GM10847 (cell line): ENCODE results near the gene ALDH1A1.

ENCODE experiments used
- POLR2A ChIP-seq: IDR thresholded peaks from 2 replicates; pipeline ENCODE4 v1.6.1; 2011; ENCODE audit not compliant: insufficient read length; ENCODE audit errors: extremely low read depth

ALDH1A1 gene

DNA sequence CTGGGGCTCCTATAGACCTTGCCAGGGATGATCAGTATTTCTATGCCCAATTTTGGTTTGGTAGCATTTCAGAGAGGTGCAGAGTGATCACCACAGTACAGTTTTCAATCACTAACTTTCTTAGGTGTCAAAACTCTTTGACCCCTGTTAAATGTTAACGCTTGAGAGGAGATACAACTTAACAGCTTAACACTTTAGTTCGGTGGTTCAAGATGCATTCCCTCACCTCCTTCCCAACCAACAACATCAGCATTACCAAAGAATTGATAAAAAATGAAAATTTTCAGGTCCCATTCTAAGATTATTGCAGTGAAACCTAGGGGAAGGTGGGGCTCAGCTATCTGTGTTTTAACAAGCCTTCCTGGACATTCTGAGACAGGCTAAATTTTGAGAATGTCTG, 16.2 kb downstream of the ALDH1A1 start:
- no peak for TF ChIP-seq POLR2A

DNA sequence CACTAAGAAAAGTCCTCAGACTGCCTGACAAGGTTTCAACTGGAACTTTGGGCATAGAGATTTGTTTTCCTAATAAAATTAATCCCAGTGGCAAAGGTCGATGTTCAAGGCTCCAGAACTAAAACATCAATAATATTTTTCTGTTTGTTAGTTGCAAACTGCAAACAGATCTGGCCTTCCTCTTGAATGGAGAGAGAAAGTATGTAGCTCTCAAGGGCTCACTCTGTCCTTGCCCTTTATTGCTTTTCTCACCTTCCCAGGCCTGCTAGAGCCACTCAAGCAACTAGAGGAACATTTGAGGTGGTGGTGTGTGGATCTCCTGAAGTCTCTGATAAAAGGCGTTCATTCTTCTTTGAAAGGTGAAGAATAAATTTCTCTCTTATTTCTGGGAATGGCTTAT, 16.6 kb downstream of the ALDH1A1 start:
- no peak for TF ChIP-seq POLR2A

DNA sequence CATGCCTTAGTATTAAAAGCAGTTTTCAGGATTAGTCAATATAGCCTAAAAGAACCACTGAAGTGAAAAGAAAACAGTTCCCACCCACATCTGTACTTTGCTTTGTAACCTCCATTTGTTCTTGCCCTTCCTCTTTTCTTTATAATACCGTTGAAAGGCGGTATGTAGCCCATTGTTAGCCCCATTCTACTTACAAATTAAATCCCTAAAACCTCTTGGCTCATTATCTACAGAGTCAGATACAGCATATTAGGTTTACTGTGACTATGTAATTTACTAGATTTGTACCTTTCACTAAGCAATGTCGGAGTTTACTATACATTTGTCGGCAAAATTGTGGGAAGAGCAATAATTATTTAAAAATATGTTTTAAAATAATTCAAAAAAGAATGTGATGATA, 17.3 kb downstream of the ALDH1A1 start:
- TF ChIP-seq POLR2A, result no peak

DNA sequence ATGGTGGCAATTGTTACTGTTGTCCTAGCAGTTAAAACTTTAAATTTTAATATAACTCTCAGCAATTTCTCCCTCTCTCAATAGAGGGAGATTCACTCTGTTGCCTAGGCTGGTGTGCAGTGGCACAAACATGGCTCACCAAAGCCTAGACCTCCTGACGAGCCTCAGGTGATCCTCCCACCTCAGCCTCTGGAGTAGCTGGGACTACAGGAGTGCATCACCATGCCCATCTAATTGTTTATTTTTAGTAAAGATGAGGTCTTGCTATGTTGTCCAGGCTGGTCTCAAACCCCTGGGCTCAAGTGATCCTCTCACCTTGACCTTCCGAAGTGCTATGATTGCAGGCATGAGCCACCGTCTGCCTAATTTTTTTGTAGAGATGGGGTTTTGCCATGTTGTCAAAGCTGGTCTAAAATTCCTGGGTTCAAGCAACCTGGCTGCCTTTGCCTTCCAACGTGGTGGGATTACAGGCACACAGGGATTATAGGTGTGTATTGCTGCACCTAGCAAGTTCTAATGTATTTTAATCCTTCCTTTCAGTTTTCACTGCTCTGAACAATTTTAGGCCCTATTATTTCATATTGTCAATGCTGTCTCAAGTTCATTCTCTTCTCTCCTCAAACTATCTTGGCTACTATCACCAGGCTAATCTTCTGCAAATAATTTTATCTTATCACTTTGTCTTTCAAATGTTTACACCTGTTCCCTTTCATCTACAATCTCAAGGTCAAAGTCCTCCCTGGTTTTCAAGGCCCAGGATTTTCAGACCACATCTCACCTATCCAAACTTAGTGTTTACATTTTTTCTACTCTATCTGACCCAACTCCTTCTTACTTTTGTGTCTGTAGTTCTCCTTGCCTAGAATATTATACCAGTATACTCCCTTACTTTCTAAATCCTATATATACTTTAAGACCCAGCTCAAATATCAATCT, 18.9 kb downstream of the ALDH1A1 start:
- TF ChIP-seq POLR2A, result no peak

DNA sequence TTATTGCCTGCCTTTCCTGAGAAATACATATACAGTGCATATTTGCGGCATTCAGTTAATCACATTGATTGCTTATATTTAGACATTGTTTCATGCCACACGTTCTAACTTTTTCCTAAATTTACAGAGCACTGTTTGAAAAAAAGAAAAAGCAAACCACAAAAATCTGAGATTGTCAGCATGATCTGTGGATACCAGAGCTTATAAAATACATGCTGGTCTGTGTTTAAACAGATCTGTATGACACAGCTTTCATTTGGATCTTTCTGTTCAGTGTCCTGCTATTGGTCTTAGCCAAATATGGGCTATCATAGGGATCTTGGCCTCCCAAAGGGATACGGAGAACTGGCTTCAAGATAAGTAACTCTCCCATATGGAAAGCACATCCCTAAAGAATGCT, 20.2 kb downstream of the ALDH1A1 start:
- no peak for TF ChIP-seq POLR2A

DNA sequence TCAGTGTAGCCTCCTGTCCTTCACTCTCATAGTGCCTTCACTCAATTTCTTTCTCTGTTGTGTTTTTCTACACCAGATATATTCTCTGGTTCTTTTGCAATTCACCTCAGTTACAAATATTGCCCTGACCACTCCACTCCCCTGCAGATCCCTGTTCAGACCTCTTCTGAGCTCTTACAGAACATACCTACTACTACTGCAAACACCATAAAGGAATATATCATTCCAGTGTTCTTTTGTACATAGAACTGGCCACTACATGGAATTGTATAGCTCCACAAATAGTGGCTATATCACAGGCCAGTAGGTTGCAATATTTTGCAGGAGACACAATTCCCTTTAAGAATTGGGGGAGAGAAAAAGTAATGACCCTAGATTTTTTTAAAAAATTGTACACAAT, 21.0 kb downstream of the ALDH1A1 start:
- TF ChIP-seq POLR2A, result no peak

DNA sequence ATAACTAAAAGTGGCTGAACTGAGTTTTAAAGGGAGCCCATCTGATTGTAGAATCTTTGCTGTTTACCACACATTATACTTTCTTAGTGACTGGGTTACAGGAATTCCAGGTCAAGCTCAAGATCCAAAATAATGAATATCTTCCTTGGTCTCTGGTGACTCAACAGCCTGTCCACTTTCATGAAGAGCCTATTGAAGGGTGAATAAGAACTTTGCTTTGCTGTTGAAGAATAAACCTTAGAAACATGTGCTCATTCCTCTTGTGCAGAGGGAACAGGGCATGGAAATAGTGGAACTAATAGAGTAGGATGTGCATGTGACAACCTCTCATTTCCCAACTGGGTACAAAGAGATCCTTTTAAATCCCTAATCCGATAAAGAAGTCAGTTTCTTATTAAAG, 21.4 kb downstream of the ALDH1A1 start:
- TF ChIP-seq POLR2A, result no peak

DNA sequence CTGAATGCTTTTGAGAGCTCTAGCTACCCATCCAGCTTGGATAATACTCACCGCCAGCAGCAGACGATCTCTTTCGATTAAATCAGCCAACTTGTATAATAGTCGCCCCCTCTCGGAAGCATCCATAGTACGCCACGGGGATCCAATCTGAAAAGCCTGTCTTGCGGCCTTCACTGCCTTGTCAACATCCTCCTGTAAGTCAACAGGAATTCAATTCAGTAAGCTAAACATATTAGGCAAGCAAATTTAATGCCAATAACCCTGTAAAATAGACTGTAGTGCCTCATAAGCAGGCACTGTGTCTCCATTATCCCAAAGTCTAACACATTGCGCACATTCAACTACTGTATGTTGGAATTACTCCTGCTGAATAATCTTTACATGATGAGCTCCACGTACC, 22.0 kb downstream of the ALDH1A1 start:
- TF ChIP-seq POLR2A, result no peak

DNA sequence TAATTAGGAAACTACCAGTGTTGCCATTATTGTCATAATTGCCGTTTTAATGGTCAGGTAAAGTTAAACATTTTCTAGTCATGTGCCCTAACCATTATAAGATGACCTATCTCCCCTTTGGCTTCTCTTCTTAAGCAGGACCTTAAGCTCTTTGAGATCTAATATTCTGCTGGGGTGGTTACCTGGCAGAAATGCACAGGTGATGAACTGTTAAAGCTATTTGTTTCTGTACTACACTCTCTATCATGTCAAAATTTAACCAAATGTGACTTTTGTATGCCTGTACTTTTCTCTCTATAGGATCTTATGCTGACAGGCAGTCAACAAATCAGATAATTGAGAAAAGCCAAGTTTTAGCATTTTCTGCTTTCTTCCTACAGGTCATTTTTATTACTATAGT, 23.3 kb downstream of the ALDH1A1 start:
- TF ChIP-seq POLR2A, result no peak

DNA sequence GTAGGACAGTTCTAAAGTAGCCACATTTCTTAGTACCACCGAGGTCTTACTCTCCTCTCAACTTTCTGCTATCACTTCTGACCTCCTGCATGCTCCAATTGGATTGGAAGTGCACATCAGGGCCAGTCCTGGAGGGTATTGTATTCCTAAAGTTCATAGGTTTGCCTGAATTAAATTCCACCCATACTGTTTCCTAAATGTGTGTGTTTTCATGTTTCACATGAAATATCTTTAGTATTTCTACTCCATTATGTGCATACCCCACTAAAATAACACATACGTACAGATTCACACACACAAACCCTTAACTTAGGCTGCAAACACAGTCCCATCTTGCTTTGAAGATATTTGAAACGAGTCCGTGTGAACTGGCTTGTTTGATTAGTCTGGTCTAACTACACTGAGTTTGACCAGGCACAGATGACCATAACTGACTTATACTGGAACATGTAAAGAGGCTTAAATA, 24.8 kb downstream of the ALDH1A1 start:
- TF ChIP-seq POLR2A, result no peak

DNA sequence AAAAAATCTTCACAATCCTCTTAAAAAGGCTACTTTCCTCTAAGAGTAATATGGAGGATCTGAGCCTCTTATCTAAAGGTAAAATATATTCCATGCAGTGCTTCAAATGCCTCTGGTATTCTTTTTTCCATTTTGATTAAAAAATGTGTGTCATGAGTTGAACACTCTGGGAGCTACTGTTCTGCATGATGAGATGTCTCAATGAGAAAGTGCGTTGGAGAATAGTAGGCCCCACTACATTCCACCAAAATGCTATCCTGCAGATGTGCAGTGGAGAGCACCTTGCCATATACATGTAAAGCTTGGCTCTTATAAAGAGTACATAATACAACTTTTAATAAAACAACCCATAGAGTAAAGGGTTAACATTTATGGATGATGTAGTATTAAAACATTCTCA, 26.3 kb downstream of the ALDH1A1 start:
- TF ChIP-seq POLR2A, result no peak

DNA sequence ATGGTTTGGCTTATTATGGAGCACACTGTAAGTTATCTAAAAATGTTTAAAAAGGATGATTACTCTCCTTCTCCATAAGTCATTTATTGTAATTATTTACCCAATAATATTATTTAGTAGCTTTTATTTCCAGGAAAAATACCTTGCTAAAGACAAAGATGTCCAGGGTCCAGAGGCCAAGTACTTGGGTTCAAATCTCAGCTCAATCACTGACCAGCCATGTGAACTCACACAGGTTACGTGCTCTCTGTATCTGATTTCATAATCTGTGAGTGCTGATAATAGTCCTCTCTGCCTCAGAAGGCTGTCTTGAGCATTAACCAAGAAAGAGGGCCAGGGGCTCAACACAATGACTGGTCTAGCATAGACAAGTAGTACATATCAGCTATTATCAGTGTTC, 27.0 kb downstream of the ALDH1A1 start:
- no peak for TF ChIP-seq POLR2A

DNA sequence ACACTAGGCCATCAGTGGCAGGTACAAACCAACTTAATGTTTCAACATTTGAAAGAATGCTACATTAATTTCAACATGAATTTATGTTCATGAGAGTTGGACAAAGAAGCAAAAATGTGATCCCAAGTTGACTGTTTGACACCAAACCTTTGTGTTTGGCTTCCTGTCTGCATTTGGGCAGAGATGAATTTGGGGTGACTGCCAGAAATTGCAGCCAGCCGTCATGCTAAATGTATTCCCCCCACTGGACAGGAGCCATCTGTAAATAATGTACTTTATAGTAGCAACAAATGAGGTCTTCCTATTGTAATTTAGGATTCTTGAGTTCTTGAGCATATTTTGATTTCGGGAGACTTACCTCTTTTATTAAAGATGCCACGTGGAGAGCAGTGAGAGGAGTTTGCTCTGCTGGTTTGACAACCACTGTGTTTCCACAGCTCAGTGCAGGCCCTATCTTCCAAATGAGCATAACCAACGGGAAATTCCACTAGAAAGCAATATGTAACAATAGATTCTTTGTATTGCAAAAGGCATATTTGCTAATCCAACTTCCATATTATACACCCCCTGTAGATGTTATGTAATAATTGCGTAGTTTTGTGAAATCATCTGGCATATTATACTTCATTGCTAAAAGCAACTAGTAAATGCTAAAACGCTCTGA, 27.6 kb downstream of the ALDH1A1 start:
- no peak for TF ChIP-seq POLR2A

DNA sequence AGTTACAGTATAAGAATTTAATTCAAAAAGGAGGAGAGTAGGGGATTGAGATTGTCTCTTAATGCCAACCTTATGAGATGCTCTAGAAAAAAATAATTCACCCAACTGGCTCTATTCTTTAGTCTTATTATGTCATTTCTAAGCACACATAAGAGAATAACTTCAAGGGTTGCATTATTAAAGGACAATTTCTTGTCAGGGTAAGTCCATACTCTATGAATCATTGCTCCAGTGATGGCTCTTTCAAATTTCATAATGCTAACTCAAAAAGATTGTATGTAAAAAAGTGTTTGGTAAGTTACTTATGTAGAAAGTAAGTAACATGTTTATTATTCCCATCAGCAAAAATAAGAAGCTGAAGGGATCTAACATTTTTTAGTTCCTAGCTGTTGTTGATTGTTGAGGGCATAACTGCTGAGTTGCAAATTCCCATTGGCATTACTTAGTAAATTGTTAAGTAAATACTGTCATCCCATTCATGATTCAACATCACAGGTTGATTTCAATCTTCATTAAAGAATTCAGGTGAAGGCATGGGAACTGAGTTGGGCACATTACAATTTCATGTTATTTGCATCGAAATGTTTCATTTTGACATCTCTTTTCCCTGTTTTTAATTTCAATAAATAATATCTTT, 28.6 kb downstream of the ALDH1A1 start:
- TF ChIP-seq POLR2A, result no peak

DNA sequence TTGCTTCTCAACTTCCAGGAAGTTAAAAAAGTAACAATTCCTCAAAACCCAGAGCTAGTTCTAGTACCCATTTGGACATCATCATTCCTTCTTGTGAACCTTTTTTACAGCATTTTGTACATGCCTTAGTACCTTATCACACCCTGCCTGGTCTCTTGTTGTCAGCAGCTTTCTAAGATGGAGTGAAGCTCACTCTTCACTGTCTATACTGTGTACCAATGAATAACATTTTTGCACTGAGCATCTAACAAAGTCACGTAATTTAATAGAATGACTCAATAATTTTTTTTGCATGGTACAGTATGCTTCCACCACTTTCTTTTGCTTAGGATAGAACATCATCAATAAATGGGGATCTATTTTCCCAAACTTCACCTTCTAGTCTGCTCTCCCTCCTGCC, 29.8 kb downstream of the ALDH1A1 start:
- TF ChIP-seq POLR2A, result no peak
